Measurements from ENCODE around the gene FOXN3.

FOXN3 gene

GRCh38 chr14:89408907-89409700 lies 7.9 kb downstream of the FOXN3 start:
- no peak for DNase-seq

- no peak for DNase-seq
These were observed 9.2 kb downstream of the FOXN3 start for GRCh38 chr14:89407856-89408255.

DNA sequence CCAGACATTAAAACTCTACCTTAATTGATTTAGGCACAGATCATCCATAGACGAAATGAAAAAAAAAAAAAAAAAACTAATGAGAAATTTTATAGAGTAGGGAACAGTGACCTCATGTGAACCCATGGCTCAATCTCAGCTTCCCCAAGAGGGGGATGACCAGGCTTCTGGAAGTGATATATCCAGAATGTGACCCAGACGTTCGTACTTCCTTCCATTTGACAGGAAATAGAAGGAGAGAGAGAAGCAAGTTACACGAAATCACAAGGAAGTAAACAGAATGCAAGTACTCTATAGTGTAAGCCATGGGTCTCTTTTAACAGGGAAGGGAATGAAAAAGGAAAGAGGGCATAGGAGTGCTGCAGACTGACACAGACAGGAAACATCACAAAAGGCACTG lies 10.1 kb downstream of the FOXN3 start:
- DNase-seq, result no peak

- no peak for DNase-seq
These were observed 10.7 kb downstream of the FOXN3 start for GRCh38 chr14:89406361-89406760.

- DNase-seq, result no peak
These were observed 11.3 kb downstream of the FOXN3 start for GRCh38 chr14:89405712-89406111.

DNA sequence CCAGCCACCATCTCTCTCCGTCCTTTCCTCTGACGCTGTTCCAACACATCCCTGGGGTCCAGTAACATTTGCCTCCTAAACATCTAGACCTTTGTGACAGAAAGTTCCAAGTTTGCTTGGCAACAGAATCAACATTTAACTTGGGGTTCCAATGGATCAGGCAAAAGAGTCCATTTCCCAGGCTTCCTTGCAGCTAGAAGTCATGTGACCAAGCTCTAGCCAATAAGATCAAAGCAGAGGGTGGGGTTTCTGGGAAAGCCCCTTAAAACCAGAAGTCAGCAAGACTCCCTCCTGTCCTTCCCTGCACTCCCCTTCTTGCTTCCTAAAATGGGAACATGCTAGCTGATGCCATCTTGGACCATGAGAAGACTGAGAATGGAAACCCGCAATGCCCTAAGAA lies 14.7 kb downstream of the FOXN3 start:
- no peak for DNase-seq

DNA sequence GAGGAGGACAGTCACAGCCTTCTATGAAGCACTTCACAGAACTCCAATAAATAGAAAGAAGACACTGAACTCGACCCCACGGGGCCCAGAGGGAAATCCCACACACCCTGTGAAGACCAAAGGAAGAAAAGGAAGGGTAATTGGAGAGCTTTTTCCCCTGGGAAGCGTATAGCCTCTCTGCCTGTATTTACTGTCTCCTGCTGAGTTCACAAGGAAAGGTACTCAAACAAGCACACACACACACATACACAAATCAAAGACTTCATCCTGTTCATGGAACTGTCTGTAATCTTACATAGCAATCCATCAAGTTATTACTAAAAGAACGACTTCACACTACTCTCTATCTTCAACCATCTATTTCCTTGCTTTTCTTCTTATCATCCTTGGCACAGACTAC lies 15.3 kb downstream of the FOXN3 start:
- no peak for DNase-seq

GRCh38 chr14:89401241-89401640 lies 15.8 kb downstream of the FOXN3 start:
- no peak for DNase-seq

GRCh38 chr14:89400529-89400928 lies 16.5 kb downstream of the FOXN3 start:
- no peak for DNase-seq

DNA sequence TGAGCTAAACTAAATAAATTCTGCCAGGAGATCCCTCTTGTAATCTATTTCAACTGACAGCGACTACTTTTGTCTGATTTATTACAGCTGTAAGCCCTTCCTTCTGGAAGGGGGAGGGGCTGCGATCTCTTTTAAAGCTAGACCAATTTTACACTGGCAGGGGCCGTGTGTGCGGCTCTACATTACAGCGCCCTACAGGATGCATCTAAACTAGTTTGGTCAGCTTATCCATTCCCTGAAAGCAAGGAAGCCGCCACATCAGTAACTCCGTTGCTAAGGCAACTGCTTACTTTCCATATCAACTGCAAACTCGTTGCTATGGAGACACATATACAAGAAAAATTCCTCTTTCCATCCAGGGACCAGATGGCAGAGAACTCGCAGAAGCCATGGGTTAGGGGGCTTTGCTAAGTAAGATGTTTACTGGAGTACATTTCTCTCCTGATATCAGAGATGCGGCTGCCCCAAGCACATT lies 17.4 kb downstream of the FOXN3 start:
- DNase-seq, result peak; percentile 58 to 67

- no peak for DNase-seq
These were observed 17.9 kb downstream of the FOXN3 start for GRCh38 chr14:89399157-89399556.

DNA sequence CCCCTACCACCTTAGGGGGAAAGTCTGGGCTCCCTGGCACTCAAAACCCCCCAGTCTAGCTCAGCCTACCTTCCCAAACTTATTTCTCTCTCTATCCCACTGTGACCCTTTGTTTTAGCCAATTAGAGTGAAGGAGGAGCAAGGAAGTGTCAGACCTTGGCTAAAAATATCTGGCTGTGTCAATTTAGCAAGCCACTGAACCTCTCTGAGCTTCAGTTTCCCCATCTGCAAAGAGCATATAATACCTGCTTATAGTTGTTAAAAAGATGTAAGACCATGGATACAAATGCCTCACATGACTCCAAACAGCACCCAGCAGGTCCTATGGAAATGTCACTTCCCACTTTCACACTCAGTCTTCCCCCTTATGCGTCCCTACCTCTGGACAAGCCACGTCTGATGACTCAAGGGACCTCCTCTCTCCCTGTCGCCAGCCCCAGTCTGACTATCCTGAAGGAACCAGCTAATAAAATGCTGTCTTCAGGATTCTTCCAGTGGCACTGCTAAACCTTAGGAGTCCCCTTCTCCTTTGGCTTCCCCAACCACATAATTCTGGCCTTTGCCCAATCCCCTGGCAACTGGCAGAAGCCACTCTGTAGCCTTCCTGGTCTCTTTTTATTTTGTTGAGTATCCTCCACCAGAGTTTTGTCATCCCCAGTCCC lies 19.3 kb downstream of the FOXN3 start:
- no peak for DNase-seq

DNA sequence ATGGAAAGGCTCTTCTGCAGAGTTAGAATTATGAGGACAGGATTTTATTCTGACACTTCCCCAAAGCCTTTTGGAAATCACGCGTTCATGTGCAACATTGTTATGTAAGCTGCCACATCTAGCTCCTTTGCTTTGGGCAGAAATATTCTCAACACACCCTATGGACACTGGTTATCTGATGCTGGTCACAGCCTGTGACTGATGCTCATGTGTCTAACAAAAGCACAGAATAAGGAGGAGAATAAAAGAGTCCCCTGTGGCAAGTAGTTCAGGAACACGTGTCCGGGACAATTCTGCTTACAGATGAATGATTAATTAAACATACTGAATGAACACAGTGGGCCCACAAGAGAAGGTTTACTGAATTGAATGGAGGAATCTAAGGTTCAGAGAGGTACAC lies 22.1 kb downstream of the FOXN3 start:
- DNase-seq, result no peak

GRCh38 chr14:89393222-89393745 lies 23.7 kb downstream of the FOXN3 start:
- DNase-seq, result no peak

GRCh38 chr14:89392181-89392580 lies 24.9 kb downstream of the FOXN3 start:
- DNase-seq, result no peak

GRCh38 chr14:89391556-89391955 lies 25.5 kb downstream of the FOXN3 start:
- no peak for DNase-seq

DNA sequence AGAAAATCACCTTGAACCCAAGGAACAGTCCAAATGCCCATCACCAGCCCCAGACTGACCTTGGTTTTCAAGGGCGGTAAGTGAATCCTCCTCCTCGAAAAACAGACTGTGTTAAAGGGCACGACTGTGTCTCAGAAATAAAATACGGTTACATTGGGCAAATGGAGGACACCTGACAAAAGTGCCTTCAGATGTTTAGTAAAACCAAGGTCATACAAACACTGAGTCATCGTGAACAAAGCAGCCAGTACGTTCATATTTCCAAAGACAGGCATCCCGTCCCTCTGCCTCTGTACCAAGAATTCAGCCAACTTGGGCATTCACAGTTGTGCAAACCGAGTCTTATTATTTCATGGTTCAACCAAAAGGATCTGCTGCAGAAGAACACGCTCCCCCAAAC lies 25.9 kb downstream of the FOXN3 start:
- DNase-seq, result no peak

DNA sequence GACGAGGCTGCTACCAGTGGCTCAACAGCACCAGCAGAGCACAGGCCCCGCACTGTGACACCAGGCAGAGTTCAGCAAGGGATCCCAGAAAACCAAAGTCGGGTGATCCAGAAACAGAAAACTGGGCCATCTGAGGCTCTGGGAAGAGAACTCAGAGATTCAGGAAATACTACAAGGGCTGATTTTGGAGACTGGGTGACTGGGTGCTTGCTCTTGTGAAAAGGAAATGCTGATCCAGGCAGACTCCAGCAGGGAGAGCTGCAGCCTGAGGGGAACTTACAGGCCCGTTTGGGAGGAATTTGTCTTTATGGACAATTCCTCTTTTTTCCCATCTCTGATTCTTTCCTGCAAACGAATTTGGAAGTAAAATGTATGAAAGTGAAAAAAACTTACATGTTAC lies 28.2 kb downstream of the FOXN3 start:
- DNase-seq, result no peak

DNA sequence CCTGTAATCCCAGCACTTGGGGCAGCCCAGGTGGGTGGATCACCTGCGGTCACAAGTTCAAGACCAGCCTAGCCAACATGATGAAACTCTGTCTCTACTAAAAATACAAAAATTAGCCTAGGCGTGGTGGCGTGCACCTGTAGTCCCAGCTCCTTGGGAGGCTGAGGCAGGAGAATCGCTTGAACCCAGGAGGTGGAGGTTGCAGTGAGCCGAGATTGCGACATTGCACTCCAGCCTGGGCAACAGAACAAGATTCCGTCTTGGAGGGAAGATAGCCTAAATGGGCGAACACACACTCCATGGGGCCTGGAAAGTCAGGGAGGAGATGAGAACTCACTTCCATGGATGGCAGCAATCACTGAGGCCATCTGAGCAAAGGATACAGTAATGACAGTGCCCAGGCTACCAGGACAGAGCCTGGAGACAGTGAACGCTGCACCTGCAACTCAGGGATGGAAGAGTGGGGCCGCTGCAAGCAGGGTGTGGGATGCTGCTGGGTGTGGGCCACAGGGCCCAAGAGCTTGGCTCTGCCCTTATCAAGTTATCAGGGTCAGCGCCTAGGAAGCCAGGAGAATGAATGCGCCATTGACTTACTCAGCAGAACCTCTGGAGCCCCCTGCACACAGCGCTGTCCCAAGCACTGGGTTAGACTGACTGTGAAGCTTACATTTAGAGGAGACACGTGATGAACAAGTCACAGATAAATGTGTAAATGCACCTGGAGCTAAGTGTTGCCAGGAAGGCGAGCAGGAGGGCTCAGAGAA lies 28.9 kb downstream of the FOXN3 start:
- DNase-seq, result no peak

GRCh38 chr14:89386212-89386886 lies 30.7 kb downstream of the FOXN3 start:
- no peak for DNase-seq

DNA sequence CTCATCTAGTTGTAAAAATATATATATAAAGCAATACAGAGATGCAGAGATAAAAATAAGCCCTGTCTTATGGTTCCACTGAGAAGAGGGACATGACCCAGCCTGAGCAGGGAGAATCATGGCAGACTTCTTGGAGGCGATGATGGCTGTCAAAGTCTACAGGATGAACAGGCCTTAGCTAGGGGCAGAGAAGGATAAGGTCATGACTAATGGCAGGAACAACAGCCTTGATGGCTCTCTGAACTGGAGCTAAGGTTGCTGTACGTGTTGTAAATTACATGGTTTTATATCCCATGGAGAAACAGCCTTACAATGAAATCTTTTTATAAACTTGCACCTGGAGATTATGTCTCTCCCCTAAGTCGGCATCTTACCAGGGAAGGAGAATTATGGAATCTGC lies 32.4 kb downstream of the FOXN3 start:
- no peak for DNase-seq

DNA sequence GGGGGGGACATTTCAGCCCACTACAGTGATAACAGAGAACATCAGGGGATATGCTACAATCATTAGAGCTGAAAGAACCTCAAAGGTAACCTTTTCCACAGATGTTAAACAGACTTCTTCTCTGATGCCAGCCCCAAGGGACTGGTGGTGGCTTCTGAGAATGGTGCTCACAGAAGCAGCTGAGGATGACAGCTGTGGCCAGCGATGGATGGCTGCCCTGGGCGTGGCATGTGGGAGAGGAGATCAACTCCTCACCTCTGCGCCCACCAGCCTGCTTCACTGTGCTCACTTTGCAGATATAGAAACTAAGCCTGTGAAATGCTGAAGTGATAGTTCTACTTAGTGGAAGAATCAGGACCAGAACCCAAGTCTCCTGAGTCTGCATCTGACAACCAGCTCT lies 33.0 kb downstream of the FOXN3 start:
- peak in 1 of 2 experiments; percentile 4 for DNase-seq

All from NCI-H526 (cell line).